Spleen (tissue), 11 donors: ENCODE measurements around the gene WDR86. TPM values are rescaled to one million over a fixed set of nuclear protein-coding genes. Genes with fewer than 3 reads are reported as not detected.

Source experiments
- DNase-seq: peaks from one replicate; pipeline ENCODE4 v3.0.0-alpha.2; 2020
- H3K27ac ChIP-seq, 8 donors: fragments of 200-600 bp; sonication (generic) in 7 of 8; 1 replicate in 4 of 8; 2 replicates in 4 of 8; pipeline versions ENCODE4 v1.5.0 to v1.8.0; 2016 to 2021; ENCODE audit warnings: inconsistent platforms in 4 of 8, mild to moderate bottlenecking in 4 of 8, moderate library complexity in 1 of 8
- H3K27me3 ChIP-seq, 7 donors: fragments of 200-600 bp; sonication (generic) in 6 of 7; replicated peaks in 1 of 7; 1 replicate in 4 of 7; 2 replicates in 3 of 7; pipeline versions ENCODE4 v1.5.0 to v1.8.0; 2016 to 2021; ENCODE audit warnings: inconsistent platforms in 3 of 7, mild to moderate bottlenecking in 1 of 7
- H3K36me3 ChIP-seq, 6 donors: fragments of 200-600 bp; sonication (generic) in 5 of 6; 1 replicate in 4 of 6; 2 replicates in 2 of 6; pipeline versions ENCODE4 v1.5.0 to v1.8.0; 2016 to 2021; ENCODE audit warnings: inconsistent platforms in 2 of 6
- H3K4me1 ChIP-seq, 6 donors: fragments of 200-600 bp; sonication (generic) in 5 of 6; 1 replicate in 3 of 6; 2 replicates in 3 of 6; pipeline versions ENCODE4 v1.5.0 to v1.8.0; 2016 to 2021; ENCODE audit warnings: inconsistent platforms in 3 of 6
- H3K4me3 ChIP-seq, 8 donors: fragments of 200-600 bp; sonication (generic) in 7 of 8; 1 replicate in 4 of 8; 2 replicates in 4 of 8; pipeline versions ENCODE4 v1.5.0 to v1.8.0; 2016 to 2021; ENCODE audit warnings: inconsistent platforms in 4 of 8, mild to moderate bottlenecking in 4 of 8, moderate library complexity in 2 of 8
- H3K9me3 ChIP-seq, 8 donors: fragments of 200-600 bp; sonication (generic) in 7 of 8; 1 replicate in 4 of 8; 2 replicates in 4 of 8; pipeline versions ENCODE4 v1.5.0 to v1.8.0; 2016 to 2021; ENCODE audit warnings: inconsistent platforms in 4 of 8
- POLR2A ChIP-seq, 3 donors: fragments of 450-650 bp; IDR thresholded peaks; one replicate each; pipeline ENCODE4 v1.5.1; 2017; ENCODE audit warnings: antibody characterized with exemption in 3 of 3, mild to moderate bottlenecking in 1 of 3
- POLR2AphosphoS5 ChIP-seq, 3 donors: sonication (generic); formaldehyde crosslinking; IDR thresholded peaks; one replicate each; pipeline ENCODE4 v1.5.1; 2017; ENCODE audit warnings: antibody characterized with exemption in 3 of 3
- WGBS, 5 donors: extraction: QIAGEN DNeasy Blood & Tissue Kit in 3 of 5; methylation state at CpG; one replicate each; pipeline versions ENCODE4 v1.1.5 to v1.1.7; 2013 to 2018; 5-methylcytosine and 5-hydroxymethylcytosine counted together
- intact Hi-C: fragments of 100-400 bp; cut with DNase I; formaldehyde crosslinking; loops from one replicate; pipeline ENCODE4 v1.15.0; 2023; ENCODE audit warnings: low total_unique reads
- polyA plus RNA-seq, 3 donors: library from polyadenylated mRNA; stranded (reverse); fragments of 200-250 nt; gene quantifications; one replicate each; pipeline ENCODE4 v1.2.1, GENCODE V29; 2013
- total RNA-seq, 7 donors: library from RNA; depleted of rRNA in 3 of 7; stranded (reverse); fragments of >200 nt in 3 of 7; fragmentation: NEBNext Ultra II Directional in 4 of 7; extraction: Animal tissue kit (Norgen Biotek cat#: 25700) in 4 of 7; gene quantifications; one replicate each; pipeline versions ENCODE4 v1.1.0 to v1.2.1, GENCODE V29; 2016 to 2021
- TF ChIP-seq, protein P1 (sequence below), 11 experiments: fragments of 200-600 bp in 7 of 11; fragments of 450-650 bp in 4 of 11; sonication (generic) in 4 of 11; IDR thresholded peaks in 8 of 11; conservative IDR thresholded peaks in 3 of 11; 1 replicate in 7 of 11; 2 replicates in 4 of 11; pipeline versions ENCODE4 v1.4.0 to v1.8.0; 2016 to 2021; ENCODE audit warnings: antibody characterized with exemption in 11 of 11, inconsistent platforms in 4 of 11, mild to moderate bottlenecking in 1 of 11
- donor health status: healthy with polysubstance abuse.
- donor health status: DM: no; HTN: no; CAD: no; lungs with moderate emphysema.
- donor health status: DM: no; HTN: no; CAD: no.
- donor health status: Bipolar disorder and iron deficiency.
- donor health status: healthy.
- donor health status: DM: no; HTN: no; CAD: no.
- donor health status: DM: yes; HTN: yes; CAD: no.

The WDR86 gene
- total and polyA plus RNA-seq, 10 donors, result 2.8 to 71.9 (median 49.2) TPM

DNA sequence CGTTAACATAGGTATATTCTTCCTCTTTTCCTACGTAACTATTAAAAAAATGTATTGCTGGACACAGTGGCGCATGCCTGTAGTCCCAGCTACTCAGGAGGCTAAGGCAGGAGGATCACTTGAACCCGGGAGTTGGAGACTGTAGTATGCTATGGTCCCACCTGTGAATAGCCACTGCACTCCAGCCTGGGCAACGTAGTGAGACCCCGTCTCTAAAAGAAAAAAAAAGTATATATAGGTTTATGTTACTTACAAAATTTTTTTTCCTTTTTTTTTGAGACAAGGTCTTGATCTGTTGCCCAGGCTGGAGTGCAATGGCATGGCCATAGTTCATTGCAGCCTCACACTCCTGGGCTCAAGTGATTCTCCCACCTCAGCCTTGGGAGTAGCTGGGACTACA is 62.6 kb downstream of the WDR86 start:
- Histone ChIP-seq H3K4me1 (peaks cover 40 to 100% (median 57%) of the 10 kb centered on the region in 6 donors), H3K9me3 (no peaks in the 10 kb centered on the region), H3K27ac (peak overlapping the region in 1 of 8 donors; percentile 92), H3K27me3 (no peaks in the 10 kb centered on the region), H3K4me3 (no peak overlapping the region), H3K36me3 (peaks cover 0 to 80% (median 35%) of the 10 kb centered on the region in 6 donors)
- intact Hi-C loops, result no loop called here
- DNase-seq, result no peak
- WGBS, 5 donors, result 88 to 96% (median 95%) methylated on average over 6 of the region's 6 CpGs
- TF ChIP-seq POLR2A (IDR thresholded peaks at IDR 0.05) (no peak), POLR2AphosphoS5 (IDR thresholded peaks at IDR 0.05) (no peak)
- TF ChIP-seq, protein P1, sequence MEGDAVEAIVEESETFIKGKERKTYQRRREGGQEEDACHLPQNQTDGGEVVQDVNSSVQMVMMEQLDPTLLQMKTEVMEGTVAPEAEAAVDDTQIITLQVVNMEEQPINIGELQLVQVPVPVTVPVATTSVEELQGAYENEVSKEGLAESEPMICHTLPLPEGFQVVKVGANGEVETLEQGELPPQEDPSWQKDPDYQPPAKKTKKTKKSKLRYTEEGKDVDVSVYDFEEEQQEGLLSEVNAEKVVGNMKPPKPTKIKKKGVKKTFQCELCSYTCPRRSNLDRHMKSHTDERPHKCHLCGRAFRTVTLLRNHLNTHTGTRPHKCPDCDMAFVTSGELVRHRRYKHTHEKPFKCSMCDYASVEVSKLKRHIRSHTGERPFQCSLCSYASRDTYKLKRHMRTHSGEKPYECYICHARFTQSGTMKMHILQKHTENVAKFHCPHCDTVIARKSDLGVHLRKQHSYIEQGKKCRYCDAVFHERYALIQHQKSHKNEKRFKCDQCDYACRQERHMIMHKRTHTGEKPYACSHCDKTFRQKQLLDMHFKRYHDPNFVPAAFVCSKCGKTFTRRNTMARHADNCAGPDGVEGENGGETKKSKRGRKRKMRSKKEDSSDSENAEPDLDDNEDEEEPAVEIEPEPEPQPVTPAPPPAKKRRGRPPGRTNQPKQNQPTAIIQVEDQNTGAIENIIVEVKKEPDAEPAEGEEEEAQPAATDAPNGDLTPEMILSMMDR (IDR thresholded peaks at IDR 0.05 in 8 of 11, conservative IDR thresholded peaks at IDR 0.05 in 3 of 11), result no peak

DNA sequence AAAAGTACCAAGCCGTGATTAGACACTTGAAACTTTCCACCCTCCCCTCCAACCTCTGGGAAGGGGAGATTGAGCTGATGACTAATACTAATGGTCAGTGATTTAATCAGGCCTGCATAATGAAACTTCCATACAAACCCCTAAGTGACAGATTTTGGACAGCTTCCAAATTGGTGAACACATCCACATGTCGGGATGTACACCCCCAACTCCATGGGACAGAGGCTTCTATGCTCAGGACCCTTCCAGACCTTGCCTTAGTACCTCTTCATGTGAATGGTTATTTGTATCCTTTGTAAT is 63.4 kb downstream of the WDR86 start:
- intact Hi-C loops, result no loop called here
- Histone ChIP-seq H3K9me3 (no peaks in the 10 kb centered on the region), H3K36me3 (peaks cover 0 to 73% (median 32%) of the 10 kb centered on the region in 6 donors), H3K4me1 (peaks cover 33 to 94% (median 51%) of the 10 kb centered on the region in 6 donors), H3K4me3 (no peak overlapping the region), H3K27ac (peak overlapping the region in 4 of 8 donors; percentile 10 to 92 (median 45)), H3K27me3 (no peaks in the 10 kb centered on the region)
- TF ChIP-seq POLR2A (IDR thresholded peaks at IDR 0.05) (no peak), POLR2AphosphoS5 (IDR thresholded peaks at IDR 0.05) (no peak)
- TF ChIP-seq, protein P1 (IDR thresholded peaks at IDR 0.05 in 8 of 11, conservative IDR thresholded peaks at IDR 0.05 in 3 of 11), result no peak
- 62 to 77% (median 64%) methylated on average over 1 to 2 of the region's 2 CpGs for WGBS, 5 donors
- DNase-seq, result no peak

DNA sequence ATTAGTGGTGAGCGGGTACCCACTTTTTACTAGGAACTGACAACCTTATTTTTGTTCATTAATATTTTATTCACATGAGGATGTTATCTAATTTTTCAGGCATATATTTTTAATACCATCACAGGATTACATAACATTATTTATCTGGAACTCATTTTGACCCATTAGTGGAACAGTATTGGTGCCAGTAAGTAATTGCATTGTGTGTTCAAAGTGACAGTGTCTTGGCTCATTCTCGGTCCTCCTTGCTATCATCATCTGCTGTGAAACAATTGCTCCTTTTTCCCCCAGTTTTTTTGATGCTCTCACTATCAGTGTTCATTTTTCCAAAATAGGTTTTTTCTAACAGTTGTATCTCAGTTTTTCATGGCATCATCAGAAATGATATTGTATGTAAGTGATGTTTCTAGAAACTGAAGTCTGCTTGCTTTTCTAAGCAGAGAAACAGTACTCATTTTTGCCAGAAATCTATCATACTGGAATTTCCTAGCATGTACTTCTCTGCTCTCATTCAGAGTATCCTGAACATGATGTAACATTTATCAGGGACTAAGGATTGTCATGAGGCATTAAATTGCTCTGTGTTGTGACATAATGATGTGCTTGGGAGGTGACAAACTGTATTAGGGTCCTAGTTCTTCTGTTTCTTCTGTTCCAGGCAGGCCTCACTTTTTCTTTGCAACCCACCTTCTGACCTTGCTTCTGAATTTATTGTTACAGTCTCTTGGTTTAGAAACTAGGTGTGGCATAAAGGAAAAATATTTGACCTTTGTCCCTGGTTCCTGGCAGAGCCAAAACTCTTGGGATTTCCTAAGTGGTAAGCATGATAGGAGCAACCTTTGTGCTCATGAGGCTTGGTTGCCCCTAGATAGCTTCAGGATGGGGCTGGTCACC is 64.0 kb downstream of the WDR86 start:
- no peaks in the 10 kb centered on the region for H3K9me3 ChIP-seq
- H3K4me1 ChIP-seq, result peaks cover 30 to 94% (median 50%) of the 10 kb centered on the region in 6 donors
- H3K4me3 ChIP-seq, result no peak overlapping the region
- peaks cover 0 to 67% (median 32%) of the 10 kb centered on the region in 6 donors for H3K36me3 ChIP-seq
- H3K27ac ChIP-seq, result peak overlapping the region in 4 of 8 donors; percentile 10 to 92 (median 45)
- no peak for DNase-seq
- TF ChIP-seq, protein P1 (IDR thresholded peaks at IDR 0.05 in 8 of 11, conservative IDR thresholded peaks at IDR 0.05 in 3 of 11), result no peak
- TF ChIP-seq POLR2AphosphoS5 (IDR thresholded peaks at IDR 0.05) (no peak), POLR2A (IDR thresholded peaks at IDR 0.05) (no peak)
- intact Hi-C loops, result no loop called here
- 83 to 94% (median 86%) methylated on average over 2 of the region's 2 CpGs for WGBS, 5 donors
- H3K27me3 ChIP-seq, result no peaks in the 10 kb centered on the region

DNA sequence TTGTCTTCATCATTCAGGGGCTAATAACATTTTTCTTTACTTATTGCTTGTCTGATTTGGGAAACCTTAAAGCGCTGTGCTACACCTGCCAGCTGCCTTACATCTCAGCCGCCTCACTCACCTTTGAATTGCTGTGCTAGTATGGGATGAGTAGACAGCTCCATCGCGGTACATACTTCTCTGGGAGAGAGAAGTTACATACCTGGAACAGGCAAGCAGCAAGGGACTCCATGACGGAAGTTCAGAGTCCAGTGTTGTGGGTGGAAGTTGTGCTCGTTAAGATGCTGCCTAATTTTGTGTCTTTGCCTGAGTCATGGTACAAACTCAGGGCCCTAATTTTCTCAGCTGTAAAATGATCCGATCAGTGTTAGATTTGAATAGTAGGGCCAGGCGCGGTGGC is 66.3 kb downstream of the WDR86 start:
- WGBS, 5 donors, result 92 to 97% (median 96%) methylated on average over 9 of the region's 9 CpGs
- Histone ChIP-seq H3K4me1 (peaks cover 20 to 89% (median 42%) of the 10 kb centered on the region in 6 donors), H3K27ac (peak overlapping the region in 2 of 8 donors; percentile 93 to 98), H3K9me3 (peaks cover 0 to 11% (median 0%) of the 10 kb centered on the region in 8 donors), H3K36me3 (peaks cover 0 to 52% (median 32%) of the 10 kb centered on the region in 6 donors), H3K4me3 (peak overlapping the region in 1 of 8 donors; percentile 96), H3K27me3 (no peaks in the 10 kb centered on the region)
- no peak for DNase-seq
- intact Hi-C loops, result no loop called here
- no peak for TF ChIP-seq POLR2AphosphoS5 (IDR thresholded peaks at IDR 0.05)
- no peak for TF ChIP-seq POLR2A (IDR thresholded peaks at IDR 0.05)
- TF ChIP-seq, protein P1 (IDR thresholded peaks at IDR 0.05 in 8 of 11, conservative IDR thresholded peaks at IDR 0.05 in 3 of 11), result no peak
